ENCODE measurements around the gene RBM14. TPM values are rescaled to one million over a fixed set of nuclear protein-coding genes. Genes with fewer than 3 reads are reported as not detected.

Gene RBM14, protein sequence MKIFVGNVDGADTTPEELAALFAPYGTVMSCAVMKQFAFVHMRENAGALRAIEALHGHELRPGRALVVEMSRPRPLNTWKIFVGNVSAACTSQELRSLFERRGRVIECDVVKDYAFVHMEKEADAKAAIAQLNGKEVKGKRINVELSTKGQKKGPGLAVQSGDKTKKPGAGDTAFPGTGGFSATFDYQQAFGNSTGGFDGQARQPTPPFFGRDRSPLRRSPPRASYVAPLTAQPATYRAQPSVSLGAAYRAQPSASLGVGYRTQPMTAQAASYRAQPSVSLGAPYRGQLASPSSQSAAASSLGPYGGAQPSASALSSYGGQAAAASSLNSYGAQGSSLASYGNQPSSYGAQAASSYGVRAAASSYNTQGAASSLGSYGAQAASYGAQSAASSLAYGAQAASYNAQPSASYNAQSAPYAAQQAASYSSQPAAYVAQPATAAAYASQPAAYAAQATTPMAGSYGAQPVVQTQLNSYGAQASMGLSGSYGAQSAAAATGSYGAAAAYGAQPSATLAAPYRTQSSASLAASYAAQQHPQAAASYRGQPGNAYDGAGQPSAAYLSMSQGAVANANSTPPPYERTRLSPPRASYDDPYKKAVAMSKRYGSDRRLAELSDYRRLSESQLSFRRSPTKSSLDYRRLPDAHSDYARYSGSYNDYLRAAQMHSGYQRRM
- total RNA-seq (10 to 100 TPM; 36.5 to 89.6 (median 71.9) TPM), polyA plus RNA-seq (10 to 100 TPM; 28.9 to 35.4 TPM)
- long read RNA-seq, donor 1, transcript RBM14-201 (3 exons, 2,828 nt): major isoform, 62 of 95 reads
- long read RNA-seq, donor 1, partial matches to known transcripts: 30 of 95 reads
- long read RNA-seq, donor 1, other reads (novel, unspliced or antisense): 1 of 95 reads
- long read RNA-seq, donor 2, transcript RBM14-201 (3 exons, 2,828 nt): major isoform, 8 of 53 reads
- long read RNA-seq, donor 2, partial matches to known transcripts: 45 of 53 reads
- long read RNA-seq, donor 2, other reads (novel, unspliced or antisense): 0 of 53 reads
- long read RNA-seq, donor 3, transcript RBM14-201 (3 exons, 2,828 nt): major isoform, 51 of 69 reads
- long read RNA-seq, donor 3, partial matches to known transcripts: 17 of 69 reads
- long read RNA-seq, donor 3, other reads (novel, unspliced or antisense): 1 of 69 reads

DNA sequence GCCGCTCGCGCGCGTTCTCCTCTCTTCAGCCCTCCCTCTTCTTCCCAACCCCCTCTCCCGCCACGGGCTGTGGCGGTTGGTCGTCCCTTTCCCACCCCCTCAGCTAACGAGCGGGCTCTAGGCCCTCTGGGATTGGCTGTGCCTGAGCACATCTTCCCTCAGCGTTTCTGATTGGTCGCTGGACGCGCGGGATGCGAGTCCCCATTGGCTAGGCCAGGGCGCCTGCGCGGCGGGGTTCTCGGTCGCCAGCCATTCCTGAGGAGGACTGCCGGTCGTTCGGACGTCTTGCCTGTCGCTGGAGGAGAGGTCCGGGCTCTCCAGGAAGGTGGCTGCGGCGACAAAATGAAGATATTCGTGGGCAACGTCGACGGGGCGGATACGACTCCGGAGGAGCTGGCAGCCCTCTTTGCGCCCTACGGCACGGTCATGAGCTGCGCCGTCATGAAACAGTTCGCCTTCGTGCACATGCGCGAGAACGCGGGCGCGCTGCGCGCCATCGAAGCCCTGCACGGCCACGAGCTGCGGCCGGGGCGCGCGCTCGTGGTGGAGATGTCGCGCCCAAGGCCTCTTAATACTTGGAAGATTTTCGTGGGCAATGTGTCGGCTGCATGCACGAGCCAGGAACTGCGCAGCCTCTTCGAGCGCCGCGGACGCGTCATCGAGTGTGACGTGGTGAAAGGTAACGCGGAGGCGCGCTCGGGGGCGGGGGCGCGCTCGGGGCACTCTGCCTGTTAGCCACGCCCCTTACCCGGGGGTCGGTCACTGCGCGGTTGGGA, at the start of gene RBM14:
Gene RBM14, plus strand, starts transcription at position 252 of the 776 bp plus-strand sequence. Its CDS starts 91 bp downstream, at position 343.
- Histone ChIP-seq H3K36me3 (no peaks in the 10 kb centered on the region), H3K4me3 (peak within 1 kb of the TSS; percentile 96), H3K9me3 (no peaks in the 10 kb centered on the region), H3K27ac (peak within 1 kb of the TSS; percentile 77 to 92), H3K27me3 (no peaks in the 10 kb centered on the region), H3K4me1 (ENCODE audit: insufficient read depth) (peaks cover 15% of the 10 kb centered on the region)
- intact Hi-C loops (cut with DNase I): no loop called here
- TF ChIP-seq, protein P1, sequence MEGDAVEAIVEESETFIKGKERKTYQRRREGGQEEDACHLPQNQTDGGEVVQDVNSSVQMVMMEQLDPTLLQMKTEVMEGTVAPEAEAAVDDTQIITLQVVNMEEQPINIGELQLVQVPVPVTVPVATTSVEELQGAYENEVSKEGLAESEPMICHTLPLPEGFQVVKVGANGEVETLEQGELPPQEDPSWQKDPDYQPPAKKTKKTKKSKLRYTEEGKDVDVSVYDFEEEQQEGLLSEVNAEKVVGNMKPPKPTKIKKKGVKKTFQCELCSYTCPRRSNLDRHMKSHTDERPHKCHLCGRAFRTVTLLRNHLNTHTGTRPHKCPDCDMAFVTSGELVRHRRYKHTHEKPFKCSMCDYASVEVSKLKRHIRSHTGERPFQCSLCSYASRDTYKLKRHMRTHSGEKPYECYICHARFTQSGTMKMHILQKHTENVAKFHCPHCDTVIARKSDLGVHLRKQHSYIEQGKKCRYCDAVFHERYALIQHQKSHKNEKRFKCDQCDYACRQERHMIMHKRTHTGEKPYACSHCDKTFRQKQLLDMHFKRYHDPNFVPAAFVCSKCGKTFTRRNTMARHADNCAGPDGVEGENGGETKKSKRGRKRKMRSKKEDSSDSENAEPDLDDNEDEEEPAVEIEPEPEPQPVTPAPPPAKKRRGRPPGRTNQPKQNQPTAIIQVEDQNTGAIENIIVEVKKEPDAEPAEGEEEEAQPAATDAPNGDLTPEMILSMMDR (IDR thresholded peaks at IDR 0.05): peak in 1 of 3 donors; percentile 18
- TF ChIP-seq POLR2A (IDR thresholded peaks at IDR 0.05) (peak; percentile 100), EP300 (IDR thresholded peaks at IDR 0.05) (no peak)
- peak; percentile 98 to 99 (median 99) for DNase-seq
- 0 to 1% (median 1%) methylated on average over 72 to 90 of the region's 90 CpGs for WGBS, 3 donors

DNA sequence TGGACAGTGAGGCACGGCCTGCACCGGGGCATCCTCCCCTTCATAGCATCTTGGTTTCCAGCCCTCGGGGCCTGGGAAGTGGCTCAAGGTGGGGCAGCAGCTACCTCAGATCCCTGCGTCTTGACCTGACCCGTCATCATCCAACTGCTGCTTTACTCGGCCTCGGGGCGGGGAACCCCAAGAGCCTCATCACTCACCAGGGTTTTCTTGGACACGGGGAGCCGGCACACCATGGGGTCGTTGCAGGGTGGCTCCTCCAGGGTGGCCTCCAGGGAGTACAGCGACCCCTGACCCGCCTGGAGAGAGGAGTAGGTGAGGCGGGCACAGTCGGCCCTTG, 48.7 kb upstream of the RBM14 start:
- no peaks in the 10 kb centered on the region for H3K36me3 ChIP-seq
- TF ChIP-seq, protein P1 (IDR thresholded peaks at IDR 0.05): no peak
- TF ChIP-seq EP300 (IDR thresholded peaks at IDR 0.05): no peak
- TF ChIP-seq POLR2A (IDR thresholded peaks at IDR 0.05): no peak
- no peaks in the 10 kb centered on the region for H3K27me3 ChIP-seq
- H3K4me3 ChIP-seq: peak overlapping the region; percentile 50
- intact Hi-C loops (cut with DNase I): no loop called here
- H3K4me1 ChIP-seq (ENCODE audit: insufficient read depth): peaks cover 7% of the 10 kb centered on the region
- 23 to 45% (median 40%) methylated on average over 9 to 15 of the region's 15 CpGs for WGBS, 3 donors
- H3K27ac ChIP-seq: peak overlapping the region; percentile 35 to 47
- DNase-seq: no peak
- H3K9me3 ChIP-seq: no peaks in the 10 kb centered on the region

DNA sequence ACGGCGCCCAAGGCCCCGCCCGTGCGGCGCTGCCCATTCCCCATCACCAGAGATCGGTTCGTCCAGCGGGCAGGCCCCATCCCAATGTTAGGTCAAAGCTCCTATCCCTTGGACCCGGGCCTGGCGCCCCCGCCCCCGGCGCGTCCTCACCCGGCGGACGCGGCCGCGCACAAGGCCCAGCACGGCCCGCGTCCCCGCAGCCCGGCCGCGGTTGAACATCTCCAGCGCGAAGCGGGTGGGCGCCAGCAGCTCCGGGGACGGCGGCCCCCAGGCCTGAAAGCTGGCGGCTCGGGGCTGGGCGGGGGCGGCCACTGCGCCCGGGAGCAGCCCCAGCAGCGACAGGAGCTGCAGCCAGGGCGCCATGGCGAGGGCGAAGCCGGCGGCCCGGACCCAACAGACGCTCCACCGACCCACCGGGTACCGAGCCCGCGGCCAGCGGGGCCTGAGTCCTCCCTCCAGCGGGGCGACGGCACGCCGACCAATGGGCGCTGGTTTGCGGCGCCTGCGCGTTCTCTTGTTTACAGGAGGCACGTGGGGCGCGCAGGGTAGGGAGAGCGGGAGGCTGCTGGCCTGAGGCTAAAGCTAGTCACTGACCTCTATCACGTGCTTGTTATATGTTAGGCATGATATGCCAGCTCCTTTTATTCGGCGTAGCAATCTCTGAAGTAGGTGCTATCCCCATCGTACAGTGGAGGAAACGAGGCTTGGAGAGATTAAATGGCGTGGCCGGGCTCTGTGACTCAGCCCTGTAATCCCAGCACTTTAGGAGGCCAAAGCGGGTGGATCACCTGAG, 48.1 kb upstream of the RBM14 start, which contains the start of gene CTSF:
Gene CTSF, minus strand, starts transcription at position 483 of the 793 bp plus-strand sequence. Its CDS starts 120 bp downstream, at position 363.
- intact Hi-C loops (cut with DNase I): no loop called here
- Histone ChIP-seq H3K4me1 (ENCODE audit: insufficient read depth) (peaks cover 7% of the 10 kb centered on the region), H3K9me3 (no peaks in the 10 kb centered on the region), H3K4me3 (peak within 1 kb of the TSS; percentile 50), H3K36me3 (no peaks in the 10 kb centered on the region), H3K27ac (peak within 1 kb of the TSS; percentile 35 to 47), H3K27me3 (no peaks in the 10 kb centered on the region)
- TF ChIP-seq POLR2A (IDR thresholded peaks at IDR 0.05) (peak; percentile 44), EP300 (IDR thresholded peaks at IDR 0.05) (no peak)
- TF ChIP-seq, protein P1 (IDR thresholded peaks at IDR 0.05): no peak
- DNase-seq: peak; percentile 85 to 93 (median 89)
- WGBS, 3 donors: 1 to 2% (median 1%) methylated on average over 41 to 77 of the region's 77 CpGs
